K562 (cell line): Measurements from ENCODE around the gene CRIM1. TPM values are rescaled to one million over a fixed set of nuclear protein-coding genes. Genes with fewer than 3 reads are reported as not detected.

Experiments
- ATAC-seq: fragments of 200-7000 bp; cut with Tn5 transposase; 3 replicates; pipeline ENCODE4 v1.9.1; 2020; ENCODE audit warnings: moderate library complexity
- Bru-seq: library from RNA; stranded (reverse); fragments of 400-500 nt; gene quantifications from one replicate; lab custom pipeline; 2021; lab: Mats Ljungman, UMichigan
- BruChase-seq, 2 experiments: library from RNA; stranded (reverse); fragments of 400-500 nt; gene quantifications; one replicate each; lab custom pipeline; 2021; lab: Mats Ljungman, UMichigan
- BruUV-seq: library from RNA; stranded (reverse); fragments of 400-500 nt; replicated peaks from 2 replicates; lab custom pipeline; 2021; lab: Mats Ljungman, UMichigan
- CTCF ChIA-PET: fragments of 300-600 bp; formaldehyde crosslinking; extraction: SDS; loops from one replicate; lab custom pipeline; 2021; ENCODE audit warnings: low intra/inter-chr PET ratio; lab: Yijun Ruan, JAX
- POLR2A ChIA-PET: fragments of 300-600, 350-650 bp; sonication (Branson Sonifier 250); formaldehyde crosslinking; extraction: SDS; loops from one replicate; lab custom pipeline; 2021; ENCODE audit warnings: antibody characterized with exemption, inconsistent platforms; lab: Yijun Ruan, JAX
- DNase-seq, 4 experiments: peaks; one replicate each; pipeline versions ENCODE4 v3.0.0 to v3.0.0-alpha.2; 2011 to 2018; ENCODE audit warnings: low spot score in 3 of 4, mixed read lengths in 3 of 4; ENCODE audit errors: extremely low read depth in 1 of 4
- FAIRE-seq: peaks from 2 replicates; lab custom pipeline; 2011; peaks lifted over from hg19 to GRCh38; lab: Jason Lieb, UNC
- H2AFZ ChIP-seq: 2 replicates; pipeline ENCODE4 v1.6.0; 2011; ENCODE audit warnings: low read depth, low read length, control low read depth, inconsistent platforms
- H3K27ac ChIP-seq: fragments of 200-600 bp; 3 replicates; pipeline ENCODE4 v1.8.0; 2011; ENCODE audit warnings: low read depth, mild to moderate bottlenecking, control low read depth, inconsistent platforms, low read length, moderate library complexity, mixed read lengths; ENCODE audit errors: extremely low read depth
- H3K27me3 ChIP-seq, 2 experiments: fragments of 300-600 bp in 1 of 2; 2 replicates in 1 of 2; 3 replicates in 1 of 2; pipeline versions ENCODE4 v1.6.0 to v1.8.0; 2011; ENCODE audit warnings: inconsistent platforms in 2 of 2, low read length in 2 of 2, mild to moderate bottlenecking in 1 of 2, mixed read lengths in 1 of 2, moderate library complexity in 1 of 2; ENCODE audit not compliant: control insufficient read depth in 2 of 2, insufficient read depth in 2 of 2
- H3K36me3 ChIP-seq: fragments of 300-600 bp; 3 replicates; pipeline ENCODE4 v1.8.0; 2011; ENCODE audit warnings: mild to moderate bottlenecking, low read length, inconsistent platforms; ENCODE audit not compliant: control insufficient read depth, insufficient read depth
- H3K4me1 ChIP-seq, 2 experiments: fragments of 200-600 bp in 1 of 2; replicated peaks in 1 of 2; 2 replicates in 1 of 2; 3 replicates in 1 of 2; pipeline versions ENCODE4 v1.5.1 to v1.8.0; 2011; ENCODE audit warnings: inconsistent platforms in 2 of 2, low read length in 2 of 2, mild to moderate bottlenecking in 1 of 2, mixed read lengths in 1 of 2, moderate library complexity in 1 of 2; ENCODE audit not compliant: control insufficient read depth in 2 of 2, insufficient read depth in 2 of 2
- H3K4me2 ChIP-seq: 2 replicates; pipeline ENCODE4 v1.6.1; 2011; ENCODE audit warnings: low read length, control low read depth, inconsistent platforms, mixed read lengths; ENCODE audit not compliant: insufficient read depth
- H3K4me3 ChIP-seq: fragments of 200-600 bp; sonication (generic), shearing (Covaris generic); 2 replicates; pipeline ENCODE4 v1.5.1; 2016; ENCODE audit warnings: control low read depth, inconsistent platforms
- H3K79me2 ChIP-seq: fragments of 200-600 bp; 3 replicates; pipeline ENCODE4 v1.8.0; 2011; ENCODE audit warnings: low read length, inconsistent platforms; ENCODE audit not compliant: control insufficient read depth, insufficient read depth
- H3K9ac ChIP-seq, 2 experiments: 2 replicates each; pipeline versions ENCODE4 v1.6.0 to v1.6.1; 2011; ENCODE audit warnings: low read depth in 2 of 2, low read length in 2 of 2, control low read depth in 1 of 2, inconsistent platforms in 1 of 2, mild to moderate bottlenecking in 1 of 2, mixed read lengths in 1 of 2; ENCODE audit not compliant: insufficient read depth in 1 of 2
- H3K9me1 ChIP-seq: one replicate; pipeline ENCODE4 v1.6.0; 2011; ENCODE audit warnings: inconsistent platforms, mild to moderate bottlenecking, low read length, moderate library complexity; ENCODE audit not compliant: control insufficient read depth, insufficient read depth
- H3K9me3 ChIP-seq: replicated peaks from 2 replicates; pipeline ENCODE4 v1.5.1; 2011; ENCODE audit warnings: low read depth, low read length, inconsistent platforms; ENCODE audit not compliant: control insufficient read depth, insufficient read depth
- H4K20me1 ChIP-seq: replicated peaks from 2 replicates; pipeline ENCODE4 v1.6.1; 2011; ENCODE audit warnings: low read length, inconsistent platforms, mixed read lengths; ENCODE audit not compliant: control insufficient read depth, insufficient read depth
- EGR1 ChIP-seq: fragments of 450-650 bp; conservative IDR thresholded peaks from 2 replicates; pipeline ENCODE4 v1.6.1; 2017; ENCODE audit warnings: mild to moderate bottlenecking
- MBD2 ChIP-seq: sonication (generic); IDR thresholded peaks from 2 replicates; pipeline ENCODE4 v1.6.1; 2016; ENCODE audit warnings: low read depth, borderline replicate concordance
- MYC ChIP-seq, 2 experiments: fragments of 250-450 bp in 1 of 2; sonication (Bioruptor Pico) in 1 of 2; IDR thresholded peaks; 2 replicates each; pipeline versions ENCODE4 v1.5.1 to v1.6.1; 2012 to 2021; ENCODE audit warnings: low read depth in 2 of 2, borderline replicate concordance in 1 of 2, improper control_type of control experiment in 1 of 2, low read length in 1 of 2, mild to moderate bottlenecking in 1 of 2, moderate library complexity in 1 of 2
- PPARD ChIP-seq: fragments of 250-450 bp; sonication (Bioruptor Pico); IDR thresholded peaks from 2 replicates; pipeline ENCODE4 v1.8.0; 2022; ENCODE audit warnings: inconsistent platforms, mild to moderate bottlenecking, moderate library complexity
- SMAD3 ChIP-seq: fragments of 450-650 bp; formaldehyde crosslinking; conservative IDR thresholded peaks from 2 replicates; pipeline ENCODE4 v1.4.0; 2020; ENCODE audit warnings: mild to moderate bottlenecking
- TCF7L2 ChIP-seq: fragments of 150-350 bp; IDR thresholded peaks from 2 replicates; pipeline ENCODE4 v1.6.1; 2016; ENCODE audit warnings: low read depth, mild to moderate bottlenecking, low read length, moderate library complexity
- ZNF551 ChIP-seq: fragments of 250-450 bp; sonication (Bioruptor Pico); IDR thresholded peaks from 2 replicates; pipeline ENCODE4 v1.5.0; 2021; ENCODE audit warnings: mild to moderate bottlenecking, moderate library complexity
- ZNF77 ChIP-seq: fragments of 250-450 bp; sonication (Bioruptor Pico); IDR thresholded peaks from 2 replicates; pipeline ENCODE4 v1.5.0; 2020
- ZNF830 ChIP-seq: fragments of 250-450 bp; sonication (Bioruptor Pico); IDR thresholded peaks from 2 replicates; pipeline ENCODE4 v1.5.0; 2021; ENCODE audit warnings: mild to moderate bottlenecking
- WGBS: fragments of 100-300 bp; shearing (Covaris generic); methylation state at CpG from one replicate; pipeline ENCODE4 v1.1.6; 2016; ENCODE audit warnings: low coverage, mixed read lengths; ENCODE audit not compliant: insufficient coverage; ENCODE audit errors: missing lambda C conversion rate; 5-methylcytosine and 5-hydroxymethylcytosine counted together
- in situ Hi-C: fragments of 300-500 bp; cut with MboI; formaldehyde crosslinking; loops from 4 replicates; pipeline ENCODE4 v1.15.0; 2018; ENCODE audit warnings: inconsistent platforms, mixed read lengths
- intact Hi-C: fragments of 100-400 bp; cut with micrococcal nuclease; formaldehyde crosslinking; loops from 2 replicates; pipeline ENCODE4 v1.14.2; 2022
- long read RNA-seq, 3 experiments: library from polyadenylated mRNA in 2 of 3; library from RNA in 1 of 3; unstranded in 2 of 3; stranded (forward) in 1 of 3; transcript quantifications; one replicate each; pipeline ENCODE4 v2.0.0, GENCODE V29; 2019 to 2022
- polyA minus RNA-seq, 3 experiments: library from RNA; depleted of rRNA, polyadenylated mRNA; stranded (reverse); fragments of >200 nt; gene quantifications; 2 replicates each; pipeline ENCODE4 v1.2.3, GENCODE V29; 2011
- polyA plus RNA-seq, 8 experiments: library from polyadenylated mRNA; depleted of rRNA in 4 of 8; stranded (reverse) in 5 of 8; unstranded in 3 of 8; fragments of >200 nt; fragmentation: Nextera tagmentation in 2 of 8; fragmentation: Illumina TruSeq in 1 of 8; extraction: Ambion mirVana in 2 of 8; extraction: Trizol in 1 of 8; gene quantifications; 2 replicates each; pipeline versions ENCODE4 v1.2.1 to v1.2.3, GENCODE V29; 2011 to 2014; ENCODE audit warnings: inconsistent platforms in 1 of 8, missing spikeins in 1 of 8
- total RNA-seq, 7 experiments: library from RNA; depleted of rRNA in 6 of 7; stranded (reverse); fragments of >200 nt in 6 of 7; fragmentation: Illumina TruSeq in 2 of 7; extraction: Trizol in 2 of 7; gene quantifications; 2 replicates each; pipeline versions ENCODE4 v1.2.1 to v1.2.3, GENCODE V29; 2011 to 2021; ENCODE audit warnings: low replicate concordance in 1 of 7
- TF ChIP-seq, protein P1 (sequence below): fragments of 250-450 bp; sonication (Bioruptor Pico); IDR thresholded peaks from 2 replicates; pipeline ENCODE4 v1.8.0; 2022; ENCODE audit warnings: inconsistent platforms
- TF ChIP-seq, protein P2 (sequence below): sonication (generic); formaldehyde crosslinking; IDR thresholded peaks from 2 replicates; pipeline ENCODE4 v1.9.0; 2022; ENCODE audit warnings: mild to moderate bottlenecking, missing genetic modification reagents

Gene CRIM1, protein sequence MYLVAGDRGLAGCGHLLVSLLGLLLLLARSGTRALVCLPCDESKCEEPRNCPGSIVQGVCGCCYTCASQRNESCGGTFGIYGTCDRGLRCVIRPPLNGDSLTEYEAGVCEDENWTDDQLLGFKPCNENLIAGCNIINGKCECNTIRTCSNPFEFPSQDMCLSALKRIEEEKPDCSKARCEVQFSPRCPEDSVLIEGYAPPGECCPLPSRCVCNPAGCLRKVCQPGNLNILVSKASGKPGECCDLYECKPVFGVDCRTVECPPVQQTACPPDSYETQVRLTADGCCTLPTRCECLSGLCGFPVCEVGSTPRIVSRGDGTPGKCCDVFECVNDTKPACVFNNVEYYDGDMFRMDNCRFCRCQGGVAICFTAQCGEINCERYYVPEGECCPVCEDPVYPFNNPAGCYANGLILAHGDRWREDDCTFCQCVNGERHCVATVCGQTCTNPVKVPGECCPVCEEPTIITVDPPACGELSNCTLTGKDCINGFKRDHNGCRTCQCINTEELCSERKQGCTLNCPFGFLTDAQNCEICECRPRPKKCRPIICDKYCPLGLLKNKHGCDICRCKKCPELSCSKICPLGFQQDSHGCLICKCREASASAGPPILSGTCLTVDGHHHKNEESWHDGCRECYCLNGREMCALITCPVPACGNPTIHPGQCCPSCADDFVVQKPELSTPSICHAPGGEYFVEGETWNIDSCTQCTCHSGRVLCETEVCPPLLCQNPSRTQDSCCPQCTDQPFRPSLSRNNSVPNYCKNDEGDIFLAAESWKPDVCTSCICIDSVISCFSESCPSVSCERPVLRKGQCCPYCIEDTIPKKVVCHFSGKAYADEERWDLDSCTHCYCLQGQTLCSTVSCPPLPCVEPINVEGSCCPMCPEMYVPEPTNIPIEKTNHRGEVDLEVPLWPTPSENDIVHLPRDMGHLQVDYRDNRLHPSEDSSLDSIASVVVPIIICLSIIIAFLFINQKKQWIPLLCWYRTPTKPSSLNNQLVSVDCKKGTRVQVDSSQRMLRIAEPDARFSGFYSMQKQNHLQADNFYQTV
- total RNA-seq (2011; cell fraction: chromatin; rRNA removed; ENCODE audit: low replicate concordance) = 0.53 and 0.55 TPM in 2 replicates
- 0.39 and 0.83 TPM in 2 replicates for total RNA-seq (2011; cell fraction: nucleolus; rRNA removed)
- total RNA-seq (2011; cell fraction: nucleoplasm; rRNA removed) = 0.81 and 1.6 TPM in 2 replicates
- total RNA-seq (2014; rRNA removed) = 0.36 TPM in 1 of 2 replicates, not detected in the other
- total RNA-seq (2014; rRNA removed; fragmentation: Illumina TruSeq; extraction: Trizol) = 0.04 TPM in 1 of 2 replicates, not detected in the other
- 0.04 TPM in 1 of 2 replicates, not detected in the other for total RNA-seq (2015; rRNA removed; fragmentation: Illumina TruSeq; extraction: Trizol)
- total RNA-seq (2021) = 0.24 and 0.27 TPM in 2 replicates
- 0.15 and 0.39 TPM in 2 replicates for polyA plus RNA-seq (2011; rRNA removed)
- 0.19 and 0.36 TPM in 2 replicates for polyA plus RNA-seq (2011; cell fraction: cytosol; rRNA removed)
- 0.31 and 0.61 TPM in 2 replicates for polyA plus RNA-seq (2011; cell fraction: nucleus; rRNA removed)
- polyA plus RNA-seq (2012) = 0.13 and 0.17 TPM in 2 replicates
- polyA plus RNA-seq (2014; fragmentation: Illumina TruSeq; extraction: Trizol) = 0.01 and 0.03 TPM in 2 replicates
- polyA plus RNA-seq (2014; fragmentation: Nextera tagmentation; extraction: Ambion mirVana) = under 1 TPM; 0.04 to 0.07 TPM
- polyA plus RNA-seq (2014; rRNA removed) = 0.03 TPM in 1 of 2 replicates, not detected in the other
- polyA minus RNA-seq (2011; rRNA and poly(A)+ RNA removed) = 0.63 and 0.72 TPM in 2 replicates
- polyA minus RNA-seq (2011; cell fraction: cytosol; rRNA and poly(A)+ RNA removed) = 1.2 and 5.6 TPM in 2 replicates
- 1.00 and 3.1 TPM in 2 replicates for polyA minus RNA-seq (2011; cell fraction: nucleus; rRNA and poly(A)+ RNA removed)
- Bru-seq, nascent RNA = percentile 15 among the genes with signal in this experiment
- percentile 14 among the genes with signal in this experiment for BruChase-seq, experiment 1, labeled RNA remaining after a 2-hour chase
- percentile 17 among the genes with signal in this experiment for BruChase-seq, experiment 2, labeled RNA remaining after a 6-hour chase
- long read RNA-seq, experiment 1 = 0 reads
- long read RNA-seq, experiment 2 = 0 reads
- long read RNA-seq, experiment 3 = 0 reads

DNA sequence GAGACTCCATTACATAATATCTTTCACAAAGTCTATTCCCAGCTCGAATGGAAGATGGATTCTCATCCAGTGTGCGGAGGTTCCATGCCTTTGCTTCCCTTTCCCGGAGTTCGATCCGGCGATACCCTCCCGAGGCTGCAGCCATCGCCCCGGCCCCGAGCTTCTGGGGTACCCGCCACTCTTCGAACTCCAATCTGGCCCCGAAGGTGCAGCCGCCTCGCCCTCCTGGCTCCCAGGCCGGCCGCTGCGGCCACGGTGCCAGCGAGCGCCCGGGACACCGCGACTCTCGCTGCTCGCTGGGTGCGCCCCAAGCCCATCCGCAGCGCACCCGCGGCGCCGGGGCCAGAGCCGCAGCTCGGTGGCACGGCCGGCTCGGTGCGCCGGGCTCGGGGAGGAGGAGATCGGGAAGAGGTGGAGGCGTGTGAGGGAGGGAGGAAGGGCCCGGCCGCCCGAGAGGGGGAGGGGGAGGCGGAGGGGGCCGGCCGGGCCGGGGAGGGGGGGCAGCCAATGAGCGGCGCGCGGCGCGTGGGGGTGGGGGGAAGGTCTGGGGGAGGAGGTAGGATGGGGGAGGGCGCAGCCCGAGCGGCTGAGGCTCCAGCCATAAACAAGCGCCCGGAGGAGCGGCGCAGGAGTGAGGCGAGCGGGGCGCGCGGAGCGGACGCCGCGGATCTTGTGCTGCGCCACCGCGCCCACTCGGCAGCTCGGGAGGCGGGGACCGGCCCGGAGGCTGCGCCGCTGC, at the start of gene CRIM1:
CRIM1 (plus strand) TSS at position 628 of the 739 bp plus-strand sequence. CDS start 515 bp downstream, outside the sequence.
- 67% methylated on average over 19 of the region's 82 CpGs for whole genome bisulfite sequencing

More for the DNA sequence above, at the start of gene CRIM1:
- ChIA-PET CTCF (no interaction called here), POLR2A (interaction anchor here (0.8 kb wide), 1 partner anchor 221 kb away, joined by 3 read pairs; no protein-coding TSS in a partner anchor)
- Histone ChIP-seq H3K27ac (no peak within 1 kb of the TSS), H4K20me1 (no peaks in the 10 kb centered on the region), H3K79me2 (no peaks in the 10 kb centered on the region), H3K4me3 (no peak within 1 kb of the TSS), H3K27me3 (peaks cover 4 to 18% of the 10 kb centered on the region in 2 experiments; a peak in 3 of 5 replicates), H2AFZ (no peak within 1 kb of the TSS), H3K4me1 (peaks cover 0 to 14% of the 10 kb centered on the region in 2 experiments; a peak in 2 of 5 replicates), H3K4me2 (no peak within 1 kb of the TSS), H3K9ac (no peak within 1 kb of the TSS), H3K9me3 (no peaks in the 10 kb centered on the region), H3K9me1 (no peaks in the 10 kb centered on the region), H3K36me3 (no peaks in the 10 kb centered on the region)
- intact Hi-C loops (loop anchor here (5.0 to 10.0 kb wide), 2 partner anchors 107 to 419 kb away; no protein-coding TSS in a partner anchor), in situ Hi-C loops (no loop called here)
- peak; percentile 63; the same call in 2 of the 3 replicates for ATAC-seq
- DNase-seq = peak in 3 of 4 experiments; percentile 3 to 41 (median 35)
- no TSS peak for BruUV-seq
- FAIRE-seq = no peak
- TF ChIP-seq TCF7L2 (no peak), MBD2 (no peak), EGR1 (no peak), MYC (IDR thresholded peaks at IDR 0.05; ENCODE audit: low read depth, low read length) (no peak), MYC (CRISPR knock-in tag; IDR thresholded peaks at IDR 0.05; ENCODE audit: borderline replicate concordance, low read depth) (no peak), ZNF77 (no peak), ZNF551 (CRISPR knock-in tag) (no peak), ZNF830 (CRISPR knock-in tag) (no peak), SMAD3 (CRISPR knock-in tag) (no peak), PPARD (no peak)
- TF ChIP-seq, protein P1, sequence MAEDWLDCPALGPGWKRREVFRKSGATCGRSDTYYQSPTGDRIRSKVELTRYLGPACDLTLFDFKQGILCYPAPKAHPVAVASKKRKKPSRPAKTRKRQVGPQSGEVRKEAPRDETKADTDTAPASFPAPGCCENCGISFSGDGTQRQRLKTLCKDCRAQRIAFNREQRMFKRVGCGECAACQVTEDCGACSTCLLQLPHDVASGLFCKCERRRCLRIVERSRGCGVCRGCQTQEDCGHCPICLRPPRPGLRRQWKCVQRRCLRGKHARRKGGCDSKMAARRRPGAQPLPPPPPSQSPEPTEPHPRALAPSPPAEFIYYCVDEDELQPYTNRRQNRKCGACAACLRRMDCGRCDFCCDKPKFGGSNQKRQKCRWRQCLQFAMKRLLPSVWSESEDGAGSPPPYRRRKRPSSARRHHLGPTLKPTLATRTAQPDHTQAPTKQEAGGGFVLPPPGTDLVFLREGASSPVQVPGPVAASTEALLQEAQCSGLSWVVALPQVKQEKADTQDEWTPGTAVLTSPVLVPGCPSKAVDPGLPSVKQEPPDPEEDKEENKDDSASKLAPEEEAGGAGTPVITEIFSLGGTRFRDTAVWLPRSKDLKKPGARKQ (CRISPR knock-in tag) = no peak
- TF ChIP-seq, protein P2, sequence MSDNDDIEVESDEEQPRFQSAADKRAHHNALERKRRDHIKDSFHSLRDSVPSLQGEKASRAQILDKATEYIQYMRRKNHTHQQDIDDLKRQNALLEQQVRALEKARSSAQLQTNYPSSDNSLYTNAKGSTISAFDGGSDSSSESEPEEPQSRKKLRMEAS (CRISPR knock-in tag) = no peak
